ENCODE measurements around the gene ARSI.

DNA sequence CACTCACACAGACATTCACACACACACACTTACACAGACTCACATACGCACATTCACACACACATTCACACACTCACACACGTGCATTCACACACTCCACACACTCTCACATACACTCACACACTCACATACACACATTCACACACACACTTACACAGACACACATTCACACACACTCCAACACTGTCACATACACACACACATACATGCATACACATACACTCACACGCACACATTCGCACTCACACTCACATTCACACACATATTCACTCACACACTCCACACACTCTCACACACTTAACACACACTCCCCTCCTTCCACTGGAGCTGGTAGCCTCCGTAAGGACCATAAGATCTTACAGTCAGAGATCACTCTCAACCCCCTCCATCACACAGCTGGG lies 39.3 kb downstream of the ARSI start:
- TF ChIP-seq POLR2AphosphoS5 (IDR thresholded peaks at IDR 0.05; ENCODE audit: insufficient read depth, low read depth, low read length) (no peak), POLR2A (IDR thresholded peaks at IDR 0.05; ENCODE audit: low read depth, low read length) (no peak)
- TF ChIP-seq, protein P1, sequence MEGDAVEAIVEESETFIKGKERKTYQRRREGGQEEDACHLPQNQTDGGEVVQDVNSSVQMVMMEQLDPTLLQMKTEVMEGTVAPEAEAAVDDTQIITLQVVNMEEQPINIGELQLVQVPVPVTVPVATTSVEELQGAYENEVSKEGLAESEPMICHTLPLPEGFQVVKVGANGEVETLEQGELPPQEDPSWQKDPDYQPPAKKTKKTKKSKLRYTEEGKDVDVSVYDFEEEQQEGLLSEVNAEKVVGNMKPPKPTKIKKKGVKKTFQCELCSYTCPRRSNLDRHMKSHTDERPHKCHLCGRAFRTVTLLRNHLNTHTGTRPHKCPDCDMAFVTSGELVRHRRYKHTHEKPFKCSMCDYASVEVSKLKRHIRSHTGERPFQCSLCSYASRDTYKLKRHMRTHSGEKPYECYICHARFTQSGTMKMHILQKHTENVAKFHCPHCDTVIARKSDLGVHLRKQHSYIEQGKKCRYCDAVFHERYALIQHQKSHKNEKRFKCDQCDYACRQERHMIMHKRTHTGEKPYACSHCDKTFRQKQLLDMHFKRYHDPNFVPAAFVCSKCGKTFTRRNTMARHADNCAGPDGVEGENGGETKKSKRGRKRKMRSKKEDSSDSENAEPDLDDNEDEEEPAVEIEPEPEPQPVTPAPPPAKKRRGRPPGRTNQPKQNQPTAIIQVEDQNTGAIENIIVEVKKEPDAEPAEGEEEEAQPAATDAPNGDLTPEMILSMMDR (IDR thresholded peaks at IDR 0.05; ENCODE audit: extremely low read depth in 1 of 2, insufficient read depth in 1 of 2, low read depth in 1 of 2, low read length in 2 of 2) = no peak

Data from endothelial cell of umbilical vein (primary cell).